ENCODE measurements around the gene TIMM8B.

Gene TIMM8B

GRCh38 chr11:112118176-112118575 is 31.6 kb upstream of the TIMM8B start:
- CTCF ChIA-PET: interaction anchor here (0.6 kb wide), 1 partner anchor 602 kb away, joined by 3 read pairs; no protein-coding TSS in a partner anchor
- Histone ChIP-seq H3K4me3 (ENCODE audit: low read depth, low read length) (no peak overlapping the region), H3K27ac (ENCODE audit: extremely low read depth, low read depth, low read length) (no peak overlapping the region), H3K9me3 (ENCODE audit: control insufficient read depth, insufficient read depth, low read depth, low read length) (no peaks in the 10 kb centered on the region), H3K4me1 (ENCODE audit: control insufficient read depth, insufficient read depth, low read length) (peaks cover 3% of the 10 kb centered on the region; the same call in 1 of the 2 replicates), H3K36me3 (ENCODE audit: control insufficient read depth in 2 of 2, insufficient read depth in 1 of 2, low read length in 2 of 2) (no peaks in the 10 kb centered on the region)
- TF ChIP-seq ZNF747 (tag by site-specific recombination; IDR thresholded peaks at IDR 0.05): no peak
- no peak for TF ChIP-seq ZNF645 (tag by site-specific recombination; IDR thresholded peaks at IDR 0.05)
- TF ChIP-seq ZNF48 (tag by site-specific recombination; IDR thresholded peaks at IDR 0.05): no peak
- no peak for TF ChIP-seq ZNF10 (tag by site-specific recombination; IDR thresholded peaks at IDR 0.05)
- no peak for TF ChIP-seq ZNF132 (tag by site-specific recombination; IDR thresholded peaks at IDR 0.05; ENCODE audit: borderline replicate concordance)
- no peak for TF ChIP-seq ZNF26 (tag by site-specific recombination; IDR thresholded peaks at IDR 0.05)
- TF ChIP-seq ZNF555 (tag by site-specific recombination; conservative IDR thresholded peaks at IDR 0.05): no peak
- no peak for TF ChIP-seq HIC1 (tag by site-specific recombination; IDR thresholded peaks at IDR 0.05)
- no peak for TF ChIP-seq WT1 (tag by site-specific recombination; IDR thresholded peaks at IDR 0.05)
- TF ChIP-seq ZBTB26 (tag by site-specific recombination; optimal IDR thresholded peaks at IDR 0.05): no peak
- TF ChIP-seq ZNF473 (tag by site-specific recombination; IDR thresholded peaks at IDR 0.05): no peak
- no peak for TF ChIP-seq ZNF311 (tag by site-specific recombination; IDR thresholded peaks at IDR 0.05; ENCODE audit: borderline replicate concordance)
- no peak for TF ChIP-seq SALL2 (tag by site-specific recombination; IDR thresholded peaks at IDR 0.05; ENCODE audit: borderline replicate concordance)
- no peak for TF ChIP-seq ZNF530 (tag by site-specific recombination; IDR thresholded peaks at IDR 0.05; ENCODE audit: low read depth)
- no peak for TF ChIP-seq ZNF211 (tag by site-specific recombination; IDR thresholded peaks at IDR 0.05; ENCODE audit: low read depth)
- TF ChIP-seq ZNF560 (tag by site-specific recombination; IDR thresholded peaks at IDR 0.05; ENCODE audit: borderline replicate concordance): no peak
- no peak for TF ChIP-seq ZNF707 (tag by site-specific recombination; IDR thresholded peaks at IDR 0.05)
- TF ChIP-seq ZNF24 (tag by site-specific recombination; IDR thresholded peaks at IDR 0.05): no peak
- POLR2A ChIA-PET: no interaction called here

- POLR2A ChIA-PET: no interaction called here
- Histone ChIP-seq H3K27ac (ENCODE audit: extremely low read depth, low read depth, low read length) (no peak overlapping the region), H3K4me1 (ENCODE audit: control insufficient read depth, insufficient read depth, low read length) (peaks cover 3% of the 10 kb centered on the region; the same call in 1 of the 2 replicates), H3K36me3 (ENCODE audit: control insufficient read depth in 2 of 2, insufficient read depth in 1 of 2, low read length in 2 of 2) (no peaks in the 10 kb centered on the region), H3K4me3 (ENCODE audit: low read depth, low read length) (no peak overlapping the region), H3K9me3 (ENCODE audit: control insufficient read depth, insufficient read depth, low read depth, low read length) (no peaks in the 10 kb centered on the region)
- TF ChIP-seq ZBTB6 (tag by site-specific recombination; IDR thresholded peaks at IDR 0.05): no peak
- TF ChIP-seq ZFP41 (tag by site-specific recombination; IDR thresholded peaks at IDR 0.05; ENCODE audit: borderline replicate concordance): no peak
- no peak for TF ChIP-seq ZFP3 (tag by site-specific recombination; IDR thresholded peaks at IDR 0.05; ENCODE audit: low read depth)
- TF ChIP-seq ZBTB7A (tag by site-specific recombination; IDR thresholded peaks at IDR 0.05; ENCODE audit: low read depth): no peak
- TF ChIP-seq ZNF530 (tag by site-specific recombination; IDR thresholded peaks at IDR 0.05; ENCODE audit: low read depth): no peak
- no peak for TF ChIP-seq MYNN (tag by site-specific recombination; IDR thresholded peaks at IDR 0.05; ENCODE audit: borderline replicate concordance)
- no peak for TF ChIP-seq ZNF692 (tag by site-specific recombination; IDR thresholded peaks at IDR 0.05)
- no peak for TF ChIP-seq ZNF132 (tag by site-specific recombination; IDR thresholded peaks at IDR 0.05; ENCODE audit: borderline replicate concordance)
- TF ChIP-seq ZNF555 (tag by site-specific recombination; conservative IDR thresholded peaks at IDR 0.05): no peak
- CTCF ChIA-PET: interaction anchor here (0.5 to 6.7 kb wide), 7 partner anchors 18 to 165 kb away, joined by 3 to 70 read pairs (median 4); partner anchors contain the start of gene BCO2
Measured at GRCh38 chr11:112115386-112115785, 28.8 kb upstream of the TIMM8B start.

Measured in HEK293 (cell line).